Inflammatory macrophage treated with lipopolysaccharide for 1 hour (primary cell): ENCODE measurements around the gene BSCL2.
"Not testable (repeated sequence)": the region's sequence is repeated elsewhere in the genome, so short reads cannot be mapped to it uniquely, and the experiment has no call there.

ENCODE experiments used
- DNase-seq, 2 donors: peaks; one replicate each; pipeline ENCODE4 v3.0.0-alpha.2; 2020 to 2022

BSCL2 gene

GRCh38 chr11:62682518-62682917 lies 24.7 kb downstream of the BSCL2 start:
- DNase-seq, result no peak

- peak; percentile 47 to 55 for DNase-seq
These were observed 26.4 kb downstream of the BSCL2 start for GRCh38 chr11:62680825-62681240.

GRCh38 chr11:62678770-62679696 lies 28.2 kb downstream of the BSCL2 start, which contains the start of gene UBXN1:
Gene UBXN1 (minus strand): TSS chr11:62679073. CDS start chr11:62678923, 150 bp downstream.
- peak; percentile 97 to 98 for DNase-seq

GRCh38 chr11:62678433-62678769 lies 28.8 kb downstream of the BSCL2 start:
- DNase-seq, result no peak

GRCh38 chr11:62677714-62678113 lies 29.5 kb downstream of the BSCL2 start:
- DNase-seq, result no peak

- DNase-seq, result no peak
These were observed 30.1 kb downstream of the BSCL2 start for GRCh38 chr11:62677156-62677555.

GRCh38 chr11:62676698-62677097 lies 30.5 kb downstream of the BSCL2 start:
- no peak for DNase-seq

GRCh38 chr11:62675415-62675814 lies 31.8 kb downstream of the BSCL2 start:
- DNase-seq, result not testable (repeated sequence)

- DNase-seq, result no peak
These were observed 34.1 kb downstream of the BSCL2 start for GRCh38 chr11:62673196-62673525.

GRCh38 chr11:62671608-62672389 lies 35.4 kb downstream of the BSCL2 start, which contains the start of the genes LBHD1 and UQCC3:
Gene LBHD1 (minus strand): TSS chr11:62672267. CDS start chr11:62670031, 2,236 bp downstream.
Gene UQCC3 (plus strand): TSS chr11:62671673. CDS start chr11:62671746, 73 bp downstream.
- peak; percentile 83 to 89 for DNase-seq

- DNase-seq, result no peak
These were observed 36.0 kb downstream of the BSCL2 start for GRCh38 chr11:62671236-62671607.

- DNase-seq, result no peak
These were observed 37.6 kb downstream of the BSCL2 start for GRCh38 chr11:62669420-62670161.

- no peak for DNase-seq
These were observed 39.8 kb downstream of the BSCL2 start for GRCh38 chr11:62667460-62667859.

GRCh38 chr11:62666259-62666926 lies 40.8 kb downstream of the BSCL2 start:
- no peak for DNase-seq

- DNase-seq, result peak; percentile 35 to 49
These were observed 41.5 kb downstream of the BSCL2 start for GRCh38 chr11:62665599-62666258.

GRCh38 chr11:62665075-62665598 lies 42.1 kb downstream of the BSCL2 start, which contains the start of the genes C11orf98 and CSKMT:
Gene C11orf98 (minus strand): TSS chr11:62665210. CDS start chr11:62665169, 41 bp downstream.
Gene CSKMT (plus strand): TSS chr11:62665312. CDS start chr11:62665880, 568 bp downstream.
- DNase-seq, result peak; percentile 86 to 98

GRCh38 chr11:62664405-62665074 lies 42.7 kb downstream of the BSCL2 start:
- DNase-seq, result no peak

GRCh38 chr11:62656796-62657429 lies 50.3 kb downstream of the BSCL2 start:
- no peak for DNase-seq

- no peak for DNase-seq
These were observed 52.9 kb downstream of the BSCL2 start for GRCh38 chr11:62654297-62654696.
